GM12875 (cell line): ENCODE results near the gene DAB2IP.

ENCODE experiments used
- H3K4me3 ChIP-seq: one replicate; pipeline ENCODE4 v1.5.1; 2011; ENCODE audit warnings: low read depth, low read length, control low read depth
- TF ChIP-seq, protein P1 (sequence below): IDR thresholded peaks from 2 replicates; pipeline ENCODE4 v1.5.1; 2011; ENCODE audit warnings: low read depth, mild to moderate bottlenecking, control low read depth, inconsistent platforms, low read length, moderate library complexity, borderline replicate concordance; ENCODE audit not compliant: insufficient read depth

Gene DAB2IP

DNA sequence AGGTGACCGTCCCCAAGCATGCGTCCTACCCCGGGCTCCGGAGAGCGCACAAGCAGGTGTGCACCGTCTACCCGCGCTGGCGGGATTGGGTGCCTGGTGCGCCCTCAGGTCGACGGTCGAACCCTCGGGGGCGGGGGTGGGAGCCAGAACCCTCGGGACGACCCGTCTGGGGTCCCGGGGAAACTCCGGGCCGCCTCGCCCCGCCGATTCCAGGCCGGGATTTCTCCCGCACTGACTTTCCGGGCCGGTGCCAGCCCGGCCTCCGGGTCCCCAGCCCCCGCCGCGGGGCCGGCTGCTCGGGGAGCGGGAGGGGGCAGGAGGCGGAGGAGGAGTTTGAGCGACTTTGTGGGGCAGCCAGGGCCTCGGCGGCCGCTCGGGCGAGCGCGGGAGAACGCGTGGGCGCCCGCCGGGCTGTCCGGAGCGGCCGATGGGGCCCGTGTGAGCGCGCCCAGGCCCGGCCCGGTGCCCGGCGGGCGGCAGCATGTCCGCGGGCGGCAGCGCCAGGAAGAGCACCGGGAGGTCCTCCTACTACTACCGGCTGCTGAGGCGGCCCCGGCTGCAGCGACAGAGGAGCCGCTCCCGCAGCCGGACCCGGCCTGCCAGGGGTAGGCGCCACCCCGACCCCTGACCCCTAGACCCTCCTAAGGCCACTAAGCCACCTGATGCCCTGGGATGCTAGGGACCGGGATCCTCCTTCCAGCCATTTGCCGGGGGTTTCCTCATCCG is at the start of gene DAB2IP:
Gene DAB2IP (plus strand): TSS at position 340 of the 726 bp plus-strand sequence. CDS start 142 bp downstream, at position 482.
- no peak within 1 kb of the TSS for H3K4me3 ChIP-seq
- TF ChIP-seq, protein P1, sequence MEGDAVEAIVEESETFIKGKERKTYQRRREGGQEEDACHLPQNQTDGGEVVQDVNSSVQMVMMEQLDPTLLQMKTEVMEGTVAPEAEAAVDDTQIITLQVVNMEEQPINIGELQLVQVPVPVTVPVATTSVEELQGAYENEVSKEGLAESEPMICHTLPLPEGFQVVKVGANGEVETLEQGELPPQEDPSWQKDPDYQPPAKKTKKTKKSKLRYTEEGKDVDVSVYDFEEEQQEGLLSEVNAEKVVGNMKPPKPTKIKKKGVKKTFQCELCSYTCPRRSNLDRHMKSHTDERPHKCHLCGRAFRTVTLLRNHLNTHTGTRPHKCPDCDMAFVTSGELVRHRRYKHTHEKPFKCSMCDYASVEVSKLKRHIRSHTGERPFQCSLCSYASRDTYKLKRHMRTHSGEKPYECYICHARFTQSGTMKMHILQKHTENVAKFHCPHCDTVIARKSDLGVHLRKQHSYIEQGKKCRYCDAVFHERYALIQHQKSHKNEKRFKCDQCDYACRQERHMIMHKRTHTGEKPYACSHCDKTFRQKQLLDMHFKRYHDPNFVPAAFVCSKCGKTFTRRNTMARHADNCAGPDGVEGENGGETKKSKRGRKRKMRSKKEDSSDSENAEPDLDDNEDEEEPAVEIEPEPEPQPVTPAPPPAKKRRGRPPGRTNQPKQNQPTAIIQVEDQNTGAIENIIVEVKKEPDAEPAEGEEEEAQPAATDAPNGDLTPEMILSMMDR = no peak

DNA sequence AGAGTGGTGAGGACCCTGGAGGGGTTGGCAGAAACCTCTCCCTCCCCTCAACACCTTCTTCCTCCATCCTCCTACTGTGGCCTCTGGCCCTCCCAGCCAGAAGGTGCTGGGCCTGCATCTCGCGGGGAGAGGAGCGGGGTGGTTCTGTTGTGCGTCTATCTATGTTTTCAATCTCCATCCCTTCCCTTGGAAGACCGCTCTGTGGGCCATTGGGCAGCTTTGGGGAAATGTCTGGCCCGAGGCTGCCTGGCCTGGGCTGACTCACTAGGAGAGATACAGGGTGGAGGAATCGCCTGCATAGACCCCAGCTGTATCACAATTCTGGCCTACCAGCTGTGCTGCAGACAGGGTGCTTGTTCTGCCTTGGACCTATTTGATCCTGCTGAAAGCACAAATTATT is 48.4 kb upstream of the DAB2IP start:
- TF ChIP-seq, protein P1 = no peak
- no peak overlapping the region for H3K4me3 ChIP-seq

GRCh38 chr9:121604242-121604641 is 47.2 kb upstream of the DAB2IP start:
- TF ChIP-seq, protein P1 = no peak
- H3K4me3 ChIP-seq = no peak overlapping the region

- TF ChIP-seq, protein P1 = no peak
- no peak overlapping the region for H3K4me3 ChIP-seq
Measured at GRCh38 chr9:121604654-121605053, 46.8 kb upstream of the DAB2IP start.

DNA sequence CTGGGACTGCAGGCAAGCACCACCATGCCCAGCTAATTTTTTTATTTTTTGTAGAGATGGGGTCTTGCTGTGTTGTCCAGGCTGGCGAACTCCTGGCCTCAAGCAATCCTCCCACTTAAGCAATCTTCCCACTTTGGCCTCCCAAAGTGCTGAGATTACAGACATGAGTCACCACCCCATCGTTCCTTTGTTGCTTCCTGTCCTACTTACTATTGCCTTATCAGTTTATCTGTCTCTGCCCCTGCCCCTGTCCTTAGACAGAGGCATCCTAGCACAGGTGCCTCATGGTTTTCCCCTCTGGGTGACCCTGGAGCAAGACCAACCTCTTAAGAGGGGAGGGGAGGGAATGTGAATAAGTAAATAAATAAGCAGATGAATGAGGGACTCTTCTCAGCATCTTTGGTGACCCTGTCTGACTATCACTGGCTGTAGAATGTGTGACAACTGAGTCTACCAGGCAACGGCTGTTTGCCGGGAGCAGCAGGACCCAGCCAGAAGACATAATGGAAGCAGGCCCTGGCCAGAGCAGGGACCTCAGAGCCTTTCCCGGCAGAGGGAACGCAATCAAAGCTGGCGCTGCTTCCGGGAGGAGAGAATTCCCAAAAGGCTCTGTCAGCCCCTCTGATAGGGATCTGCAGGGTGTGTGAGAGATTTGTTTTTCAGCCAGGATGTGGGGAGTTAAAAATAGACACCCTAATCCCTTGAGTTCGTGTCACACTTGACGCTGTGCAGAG is 43.8 kb upstream of the DAB2IP start:
- TF ChIP-seq, protein P1 = no peak
- no peak overlapping the region for H3K4me3 ChIP-seq

GRCh38 chr9:121608168-121608853 is 43.1 kb upstream of the DAB2IP start:
- H3K4me3 ChIP-seq = no peak overlapping the region
- TF ChIP-seq, protein P1 = no peak
